Endodermal cell (in vitro differentiated cells): Measurements from ENCODE around the gene EPC2. TPM values are rescaled to one million over a fixed set of nuclear protein-coding genes. Genes with fewer than 3 reads are reported as not detected.

Experiments
- DNase-seq: peaks from one replicate; pipeline ENCODE4 v3.0.0-alpha.2; 2017
- H3K27ac ChIP-seq: 2 replicates; pipeline ENCODE4 v1.5.1; 2013; ENCODE audit warnings: mild to moderate bottlenecking, low read depth, low read length, moderate library complexity
- H3K27me3 ChIP-seq: 2 replicates; pipeline ENCODE4 v1.6.1; 2013; ENCODE audit warnings: mild to moderate bottlenecking, low read length, moderate library complexity; ENCODE audit not compliant: insufficient read depth, control insufficient read depth, poor library complexity, severe bottlenecking
- H3K36me3 ChIP-seq: 2 replicates; pipeline ENCODE4 v1.7.0; 2013; ENCODE audit warnings: mild to moderate bottlenecking, low read length, moderate library complexity; ENCODE audit not compliant: control insufficient read depth, insufficient read depth
- H3K4me1 ChIP-seq: one replicate; pipeline ENCODE4 v1.7.0; 2013; ENCODE audit warnings: low read length; ENCODE audit not compliant: control insufficient read depth, insufficient read depth
- H3K4me3 ChIP-seq: 2 replicates; pipeline ENCODE4 v1.5.1; 2013; ENCODE audit warnings: mild to moderate bottlenecking, low read length, moderate library complexity
- H3K9ac ChIP-seq: 2 replicates; pipeline ENCODE4 v1.6.1; 2013; ENCODE audit warnings: mild to moderate bottlenecking, low read length, moderate library complexity; ENCODE audit not compliant: poor library complexity, severe bottlenecking; ENCODE audit errors: extremely low read depth
- H3K9me3 ChIP-seq: 2 replicates; pipeline ENCODE4 v1.6.1; 2013; ENCODE audit warnings: mild to moderate bottlenecking, low read length, moderate library complexity; ENCODE audit not compliant: control insufficient read depth
- H3K27ac Mint-ChIP-seq: 2 replicates; pipeline ENCODE4 v1.8.0; 2020; ENCODE audit warnings: mixed read lengths
- H3K27me3 Mint-ChIP-seq: 2 replicates; pipeline ENCODE4 v1.8.0; 2021; ENCODE audit warnings: mild to moderate bottlenecking, mixed read lengths; ENCODE audit not compliant: insufficient read depth
- H3K36me3 Mint-ChIP-seq: 2 replicates; pipeline ENCODE4 v1.8.0; 2020; ENCODE audit warnings: low read depth, mixed read lengths
- H3K4me1 Mint-ChIP-seq: 2 replicates; pipeline ENCODE4 v1.8.0; 2020; ENCODE audit warnings: mixed read lengths
- H3K4me3 Mint-ChIP-seq: 2 replicates; pipeline ENCODE4 v1.8.0; 2020; ENCODE audit warnings: mild to moderate bottlenecking, moderate library complexity, mixed read lengths
- H3K9me3 Mint-ChIP-seq: 2 replicates; pipeline ENCODE4 v1.8.0; 2020; ENCODE audit warnings: mild to moderate bottlenecking, mixed read lengths
- WGBS, 2 experiments: methylation state at CpG; one replicate each; pipeline versions ENCODE4 v1.1.5 to v1.1.7; 2013; ENCODE audit warnings: missing lambda C conversion rate in 2 of 2, mixed read lengths in 1 of 2; ENCODE audit not compliant: insufficient coverage in 1 of 2, insufficient read length in 1 of 2; 5-methylcytosine and 5-hydroxymethylcytosine counted together
- total RNA-seq, 2 donors: library from RNA; stranded (reverse); fragmentation: NEBNext Ultra II Directional in 1 of 2; extraction: Animal tissue kit (Norgen Biotek cat#: 25700) in 1 of 2; gene quantifications; 2 replicates in 1 of 2; 3 replicates in 1 of 2; pipeline ENCODE4 v1.2.1, GENCODE V29; 2021
- TF ChIP-seq, protein P1 (sequence below): fragments of 200-600 bp; sonication (generic); conservative IDR thresholded peaks from 2 replicates; pipeline ENCODE4 v1.5.0; 2021; ENCODE audit warnings: antibody characterized with exemption, mild to moderate bottlenecking

EPC2 gene
- total RNA-seq, 2 donors from 2014 or later, result 23.0 to 32.0 TPM

- H3K4me1 Mint-ChIP-seq, result peaks cover 11% of the 10 kb centered on the region
- H3K9ac ChIP-seq, result no peak overlapping the region
- TF ChIP-seq, protein P1, sequence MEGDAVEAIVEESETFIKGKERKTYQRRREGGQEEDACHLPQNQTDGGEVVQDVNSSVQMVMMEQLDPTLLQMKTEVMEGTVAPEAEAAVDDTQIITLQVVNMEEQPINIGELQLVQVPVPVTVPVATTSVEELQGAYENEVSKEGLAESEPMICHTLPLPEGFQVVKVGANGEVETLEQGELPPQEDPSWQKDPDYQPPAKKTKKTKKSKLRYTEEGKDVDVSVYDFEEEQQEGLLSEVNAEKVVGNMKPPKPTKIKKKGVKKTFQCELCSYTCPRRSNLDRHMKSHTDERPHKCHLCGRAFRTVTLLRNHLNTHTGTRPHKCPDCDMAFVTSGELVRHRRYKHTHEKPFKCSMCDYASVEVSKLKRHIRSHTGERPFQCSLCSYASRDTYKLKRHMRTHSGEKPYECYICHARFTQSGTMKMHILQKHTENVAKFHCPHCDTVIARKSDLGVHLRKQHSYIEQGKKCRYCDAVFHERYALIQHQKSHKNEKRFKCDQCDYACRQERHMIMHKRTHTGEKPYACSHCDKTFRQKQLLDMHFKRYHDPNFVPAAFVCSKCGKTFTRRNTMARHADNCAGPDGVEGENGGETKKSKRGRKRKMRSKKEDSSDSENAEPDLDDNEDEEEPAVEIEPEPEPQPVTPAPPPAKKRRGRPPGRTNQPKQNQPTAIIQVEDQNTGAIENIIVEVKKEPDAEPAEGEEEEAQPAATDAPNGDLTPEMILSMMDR, result no peak
- H3K9me3 ChIP-seq, result no peaks in the 10 kb centered on the region
- DNase-seq, result no peak
- no peaks in the 10 kb centered on the region for H3K9me3 Mint-ChIP-seq
- no peak overlapping the region for H3K27ac Mint-ChIP-seq
- 80 to 94% methylated on average over 1 to 3 of the region's 3 CpGs for WGBS, 2 experiments
- peaks cover 21% of the 10 kb centered on the region for H3K27me3 ChIP-seq
- peak overlapping the region; percentile 78 for H3K4me3 Mint-ChIP-seq
- H3K36me3 ChIP-seq, result no peaks in the 10 kb centered on the region
- H3K4me1 ChIP-seq, result no peaks in the 10 kb centered on the region
- H3K27ac ChIP-seq, result no peak overlapping the region
- H3K36me3 Mint-ChIP-seq, result no peaks in the 10 kb centered on the region
- no peak overlapping the region for H3K4me3 ChIP-seq
- peaks cover 24% of the 10 kb centered on the region for H3K27me3 Mint-ChIP-seq
These were observed 1.6 kb upstream of the EPC2 start for GRCh38 chr2:148642891-148643416.

GRCh38 chr2:148643421-148643820, 1.1 kb upstream of the EPC2 start:
- peak overlapping the region; percentile 78 for H3K4me3 Mint-ChIP-seq
- no peaks in the 10 kb centered on the region for H3K36me3 ChIP-seq
- no peak overlapping the region for H3K9ac ChIP-seq
- H3K36me3 Mint-ChIP-seq, result no peaks in the 10 kb centered on the region
- H3K4me1 ChIP-seq, result no peaks in the 10 kb centered on the region
- H3K9me3 Mint-ChIP-seq, result no peaks in the 10 kb centered on the region
- no peak for DNase-seq
- H3K27ac Mint-ChIP-seq, result no peak overlapping the region
- TF ChIP-seq, protein P1, result no peak
- H3K9me3 ChIP-seq, result no peaks in the 10 kb centered on the region
- peaks cover 21% of the 10 kb centered on the region for H3K27me3 ChIP-seq
- H3K4me1 Mint-ChIP-seq, result peaks cover 11% of the 10 kb centered on the region
- WGBS, 2 experiments, result 64 to 73% methylated on average over 4 to 5 of the region's 5 CpGs
- no peak overlapping the region for H3K27ac ChIP-seq
- peak overlapping the region; percentile 91 for H3K4me3 ChIP-seq
- H3K27me3 Mint-ChIP-seq, result peaks cover 24% of the 10 kb centered on the region

DNA sequence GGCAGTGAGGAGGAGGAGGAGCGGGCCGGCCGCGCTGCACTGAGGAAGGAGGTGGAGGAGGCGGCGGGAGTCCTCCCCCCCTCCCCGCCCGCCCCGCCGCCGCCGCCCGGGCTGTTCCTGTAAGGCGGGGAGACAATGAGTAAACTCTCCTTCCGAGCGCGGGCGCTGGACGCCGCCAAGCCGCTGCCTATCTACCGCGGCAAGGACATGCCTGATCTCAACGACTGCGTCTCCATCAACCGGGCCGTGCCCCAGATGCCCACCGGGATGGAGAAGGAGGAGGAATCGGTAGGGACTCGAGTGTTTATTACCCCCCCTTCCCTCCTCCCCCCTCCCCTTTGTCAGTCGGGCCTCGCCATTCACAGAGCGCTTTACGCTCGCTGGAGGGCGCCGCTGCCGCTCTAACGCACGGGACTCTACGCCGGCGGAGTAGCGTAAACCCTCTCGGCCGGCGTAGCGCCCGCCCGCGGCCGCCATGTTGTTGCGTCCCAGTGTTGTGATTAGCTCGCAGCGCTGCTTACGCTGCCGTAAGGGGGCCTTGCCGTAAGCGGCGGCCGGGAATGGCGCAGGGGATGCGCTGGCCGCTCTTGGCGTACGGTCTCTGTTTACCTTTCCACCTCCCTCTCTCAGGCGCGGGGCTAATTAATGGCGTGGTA, 460 bp downstream of the EPC2 start:
- peaks cover 24% of the 10 kb centered on the region for H3K27me3 Mint-ChIP-seq
- Histone ChIP-seq H3K27ac (peak overlapping the region; percentile 99), H3K4me1 (no peaks in the 10 kb centered on the region), H3K4me3 (peak overlapping the region; percentile 89), H3K27me3 (peaks cover 21% of the 10 kb centered on the region), H3K9ac (peak overlapping the region; percentile 91), H3K9me3 (no peaks in the 10 kb centered on the region), H3K36me3 (no peaks in the 10 kb centered on the region)
- peak overlapping the region; percentile 78 for H3K4me3 Mint-ChIP-seq
- H3K27ac Mint-ChIP-seq, result peak overlapping the region; percentile 98
- 0 to 1% methylated on average over 17 to 63 of the region's 69 CpGs for WGBS, 2 experiments
- peaks cover 11% of the 10 kb centered on the region for H3K4me1 Mint-ChIP-seq
- TF ChIP-seq, protein P1, result peak; percentile 36
- H3K36me3 Mint-ChIP-seq, result no peaks in the 10 kb centered on the region
- no peaks in the 10 kb centered on the region for H3K9me3 Mint-ChIP-seq
- DNase-seq, result peak; percentile 96
